ENCODE data around the gene SCN1A. TPM values are rescaled to one million over a fixed set of nuclear protein-coding genes. Genes with fewer than 3 reads are reported as not detected.

Gene SCN1A
- total RNA-seq, 1 experiment from 2014 or later = not detected

GRCh38 chr2:166154685-166155338 lies 27.0 kb upstream of the SCN1A start:
- no peak for TF ChIP-seq CTCF (IDR thresholded peaks at IDR 0.05)
- TF ChIP-seq SIN3A (IDR thresholded peaks at IDR 0.05; ENCODE audit: borderline replicate concordance, insufficient read depth, low read depth, low read length) = no peak
- no peak for TF ChIP-seq TCF7L2 (IDR thresholded peaks at IDR 0.05; ENCODE audit: low read depth, low read length)
- TF ChIP-seq POLR2AphosphoS5 (IDR thresholded peaks at IDR 0.05; ENCODE audit: low read depth, low read length) = no peak
- TF ChIP-seq REST (IDR thresholded peaks at IDR 0.05; ENCODE audit: insufficient read depth in 1 of 2, low read depth in 2 of 2, low read length in 1 of 2) = no peak
- ATAC-seq (no peak), DNase-seq (ENCODE audit: low read depth, low spot score) (no peak)
- Histone ChIP-seq H3K4me3 (ENCODE audit: low read depth in 2 of 2, low read length in 2 of 2) (no peak overlapping the region), H3K4me1 (ENCODE audit: control insufficient read depth, insufficient read depth, low read length) (no peaks in the 10 kb centered on the region), H3K9me3 (ENCODE audit: control insufficient read depth, insufficient read depth, low read depth, low read length) (no peaks in the 10 kb centered on the region), H3K36me3 (ENCODE audit: control insufficient read depth, insufficient read depth, low read length) (no peaks in the 10 kb centered on the region), H3K27ac (ENCODE audit: low read length) (no peak overlapping the region), H3K27me3 (ENCODE audit: control insufficient read depth, insufficient read depth, low read length) (no peaks in the 10 kb centered on the region)
- POLR2A ChIA-PET = no interaction called here
- BruUV-seq (replicated peaks) = no TSS peak
- in situ Hi-C loops (cut with HindIII; ENCODE audit: low pct_unique_long_range_greater_than_20kb, low sequenced_read_pairs) = no loop called here
- intact Hi-C loops (cut with micrococcal nuclease; ENCODE audit: unreplicated experiment) = no loop called here
- CTCF ChIA-PET = no interaction called here

GRCh38 chr2:166152064-166152463 lies 24.2 kb upstream of the SCN1A start:
- Histone ChIP-seq H3K9me3 (ENCODE audit: control insufficient read depth, insufficient read depth, low read depth, low read length) (no peaks in the 10 kb centered on the region), H3K4me3 (ENCODE audit: low read depth in 2 of 2, low read length in 2 of 2) (no peak overlapping the region), H3K4me1 (ENCODE audit: control insufficient read depth, insufficient read depth, low read length) (no peaks in the 10 kb centered on the region), H3K27ac (ENCODE audit: low read length) (no peak overlapping the region), H3K27me3 (ENCODE audit: control insufficient read depth, insufficient read depth, low read length) (no peaks in the 10 kb centered on the region), H3K36me3 (ENCODE audit: control insufficient read depth, insufficient read depth, low read length) (no peaks in the 10 kb centered on the region)
- TF ChIP-seq TCF7L2 (IDR thresholded peaks at IDR 0.05; ENCODE audit: low read depth, low read length) = no peak
- TF ChIP-seq SIN3A (IDR thresholded peaks at IDR 0.05; ENCODE audit: borderline replicate concordance, insufficient read depth, low read depth, low read length) = no peak
- TF ChIP-seq POLR2AphosphoS5 (IDR thresholded peaks at IDR 0.05; ENCODE audit: low read depth, low read length) = no peak
- TF ChIP-seq REST (IDR thresholded peaks at IDR 0.05; ENCODE audit: insufficient read depth in 1 of 2, low read depth in 2 of 2, low read length in 1 of 2) = no peak
- no peak for DNase-seq (ENCODE audit: low read depth, low spot score)
- ATAC-seq = no peak
- intact Hi-C loops (cut with micrococcal nuclease; ENCODE audit: unreplicated experiment) (no loop called here), in situ Hi-C loops (cut with HindIII; ENCODE audit: low pct_unique_long_range_greater_than_20kb, low sequenced_read_pairs) (no loop called here)
- ChIA-PET POLR2A (no interaction called here), CTCF (no interaction called here)
- no TSS peak for BruUV-seq (replicated peaks)
